HepG2 (cell line): ENCODE results near the gene KIF24. TPM values are rescaled to one million over a fixed set of nuclear protein-coding genes. Genes with fewer than 3 reads are reported as not detected.
A peak's percentile ranks its signal among the peaks of the same experiment; 100 is the strongest.

Source experiments
- ARNT ChIP-seq: fragments of 450-650 bp; IDR thresholded peaks from 2 replicates; pipeline ENCODE4 v1.6.1; 2017
- CBX5 ChIP-seq: sonication (generic); formaldehyde crosslinking; IDR thresholded peaks from 2 replicates; pipeline ENCODE4 v1.4.0; 2020; ENCODE audit warnings: missing genetic modification reagents, borderline replicate concordance
- ETV5 ChIP-seq: IDR thresholded peaks from 2 replicates; pipeline ENCODE4 v1.6.1; 2018; ENCODE audit warnings: missing biosample characterization, missing genetic modification reagents, inconsistent platforms, borderline replicate concordance
- KAT2B ChIP-seq: fragments of 150-350 bp; IDR thresholded peaks from 2 replicates; pipeline ENCODE4 v1.6.1; 2014; ENCODE audit warnings: low read depth, low read length, borderline replicate concordance
- KMT2A ChIP-seq: sonication (generic); formaldehyde crosslinking; IDR thresholded peaks from 2 replicates; pipeline ENCODE4 v1.4.0; 2020; ENCODE audit warnings: missing genetic modification reagents
- MIER2 ChIP-seq: IDR thresholded peaks from 2 replicates; pipeline ENCODE4 v1.6.1; 2016; ENCODE audit warnings: missing biosample characterization, missing genetic modification reagents
- MYPOP ChIP-seq: sonication (generic); formaldehyde crosslinking; IDR thresholded peaks from 2 replicates; pipeline ENCODE4 v1.8.1; 2023; ENCODE audit warnings: mild to moderate bottlenecking, moderate library complexity, missing genetic modification reagents
- PCBP1 ChIP-seq: fragments of 200-400 bp; formaldehyde crosslinking; IDR thresholded peaks from 2 replicates; pipeline ENCODE4 v1.6.1; 2017; ENCODE audit warnings: mild to moderate bottlenecking, low read depth, low read length, borderline replicate concordance
- ZNF652 ChIP-seq: IDR thresholded peaks from 2 replicates; pipeline ENCODE4 v1.6.1; 2016; ENCODE audit warnings: low read depth, borderline replicate concordance
- ZNF878 ChIP-seq: sonication (generic); formaldehyde crosslinking; IDR thresholded peaks from 2 replicates; pipeline ENCODE4 v1.8.1; 2023; ENCODE audit warnings: mild to moderate bottlenecking, missing genetic modification reagents, moderate library complexity
- ZSCAN5A ChIP-seq: sonication (generic); formaldehyde crosslinking; IDR thresholded peaks from 2 replicates; pipeline ENCODE4 v1.8.0; 2022; ENCODE audit warnings: mild to moderate bottlenecking, missing genetic modification reagents, borderline replicate concordance
- ZSCAN9 ChIP-seq: IDR thresholded peaks from 2 replicates; pipeline ENCODE4 v1.6.1; 2016; ENCODE audit warnings: borderline replicate concordance
- polyA plus RNA-seq, 8 experiments: library from polyadenylated mRNA; depleted of rRNA in 3 of 8; stranded (reverse) in 7 of 8; unstranded in 1 of 8; fragments of >200 nt; fragmentation: Illumina TruSeq in 4 of 8; extraction: Trizol in 4 of 8; gene quantifications; 2 replicates each; pipeline versions ENCODE4 v1.2.1 to v1.2.3, GENCODE V29; 2011 to 2016; ENCODE audit warnings: low read depth in 4 of 8, missing spikeins in 1 of 8, mixed read lengths in 1 of 8; ENCODE audit not compliant: insufficient read depth in 1 of 8
- total RNA-seq, 5 experiments: library from RNA; depleted of rRNA; stranded (reverse); fragments of >200 nt; fragmentation: Illumina TruSeq; extraction: Trizol; gene quantifications; 2 replicates each; pipeline ENCODE4 v1.2.3, GENCODE V29; 2016; ENCODE audit warnings: low read depth in 1 of 5
- TF ChIP-seq, protein P1 (sequence below): sonication (generic); formaldehyde crosslinking; IDR thresholded peaks from 2 replicates; pipeline ENCODE4 v1.5.0; 2020; ENCODE audit warnings: mild to moderate bottlenecking, missing genetic modification reagents
- TF ChIP-seq, protein P2 (sequence below): sonication (generic); formaldehyde crosslinking; IDR thresholded peaks from 2 replicates; pipeline ENCODE4 v1.5.1; 2020; ENCODE audit warnings: mild to moderate bottlenecking, missing genetic modification reagents
- TF ChIP-seq, protein P3 (sequence below): sonication (generic); formaldehyde crosslinking; conservative IDR thresholded peaks from 2 replicates; pipeline ENCODE4 v1.4.0; 2020; ENCODE audit warnings: missing genetic modification reagents
- TF ChIP-seq, protein P4 (sequence below): sonication (generic); formaldehyde crosslinking; IDR thresholded peaks from 2 replicates; pipeline ENCODE4 v1.4.0; 2020; ENCODE audit warnings: missing genetic modification reagents, borderline replicate concordance

Gene KIF24
- total and polyA plus RNA-seq, 2 of the 13 experiments (the other 11 are each of a cell fraction or from before 2014, with no cell fraction given): 1.1 to 3.0 TPM

DNA sequence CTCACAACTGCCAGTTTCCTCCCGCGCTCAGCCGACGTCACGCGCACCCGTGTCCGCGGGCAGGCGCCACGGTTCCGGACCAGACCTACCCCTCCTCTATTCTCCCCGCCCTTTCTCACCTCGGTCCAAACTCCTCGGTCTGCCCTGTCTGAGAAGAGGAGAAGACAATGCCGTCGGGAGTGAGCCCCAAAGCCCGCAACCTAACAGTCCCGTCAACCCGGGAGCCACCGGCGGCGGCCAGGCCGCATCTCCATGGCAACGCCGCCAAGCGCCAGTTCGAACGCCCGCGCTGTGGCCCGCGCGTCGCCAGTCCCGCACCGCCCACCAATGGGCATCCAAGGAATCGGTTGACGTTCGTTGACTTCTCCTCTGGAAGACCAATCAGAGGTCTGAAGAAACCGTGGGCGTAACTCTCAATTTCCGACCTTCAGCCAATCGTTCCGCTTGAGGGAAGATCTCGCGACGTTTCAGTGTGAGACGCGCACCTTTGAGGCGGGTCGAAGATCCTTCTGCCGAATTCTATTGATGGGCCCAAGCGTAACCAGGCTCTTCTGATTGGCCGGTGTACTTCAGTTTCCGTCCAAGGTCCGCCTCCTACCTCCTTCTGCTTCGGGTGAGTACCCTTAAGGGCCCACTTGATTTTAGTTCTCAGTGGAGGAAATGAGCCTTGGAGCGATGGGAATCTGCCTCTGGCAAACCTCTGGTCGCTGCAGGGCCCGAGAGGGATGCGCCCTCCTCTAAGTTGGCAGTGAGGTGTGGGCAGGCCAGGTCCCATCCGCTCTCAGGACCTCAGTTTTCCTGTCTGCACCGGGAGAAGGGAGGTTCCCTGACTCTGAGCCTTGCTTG lies at the start of gene KIF24, which contains the start of gene NUDT2 (continued):
- TF ChIP-seq MYPOP (CRISPR knock-in tag): peak; percentile 70
- no peak for TF ChIP-seq KAT2B
- TF ChIP-seq MIER2 (CRISPR knock-in tag): no peak; the same call in 1 of the 2 replicates
- TF ChIP-seq, protein P1, sequence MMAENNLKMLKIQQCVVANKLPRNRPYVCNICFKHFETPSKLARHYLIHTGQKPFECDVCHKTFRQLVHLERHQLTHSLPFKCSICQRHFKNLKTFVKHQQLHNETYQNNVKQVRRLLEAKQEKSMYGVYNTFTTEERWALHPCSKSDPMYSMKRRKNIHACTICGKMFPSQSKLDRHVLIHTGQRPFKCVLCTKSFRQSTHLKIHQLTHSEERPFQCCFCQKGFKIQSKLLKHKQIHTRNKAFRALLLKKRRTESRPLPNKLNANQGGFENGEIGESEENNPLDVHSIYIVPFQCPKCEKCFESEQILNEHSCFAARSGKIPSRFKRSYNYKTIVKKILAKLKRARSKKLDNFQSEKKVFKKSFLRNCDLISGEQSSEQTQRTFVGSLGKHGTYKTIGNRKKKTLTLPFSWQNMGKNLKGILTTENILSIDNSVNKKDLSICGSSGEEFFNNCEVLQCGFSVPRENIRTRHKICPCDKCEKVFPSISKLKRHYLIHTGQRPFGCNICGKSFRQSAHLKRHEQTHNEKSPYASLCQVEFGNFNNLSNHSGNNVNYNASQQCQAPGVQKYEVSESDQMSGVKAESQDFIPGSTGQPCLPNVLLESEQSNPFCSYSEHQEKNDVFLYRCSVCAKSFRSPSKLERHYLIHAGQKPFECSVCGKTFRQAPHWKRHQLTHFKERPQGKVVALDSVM (CRISPR knock-in tag): no peak
- no peak for TF ChIP-seq ZSCAN9 (CRISPR knock-in tag)
- TF ChIP-seq ARNT: no peak
- no peak for TF ChIP-seq PCBP1
- TF ChIP-seq ETV5 (CRISPR knock-in tag): peak; percentile 32; the same call in 1 of the 2 replicates
- no peak for TF ChIP-seq ZSCAN5A (CRISPR knock-in tag)
- TF ChIP-seq, protein P2, sequence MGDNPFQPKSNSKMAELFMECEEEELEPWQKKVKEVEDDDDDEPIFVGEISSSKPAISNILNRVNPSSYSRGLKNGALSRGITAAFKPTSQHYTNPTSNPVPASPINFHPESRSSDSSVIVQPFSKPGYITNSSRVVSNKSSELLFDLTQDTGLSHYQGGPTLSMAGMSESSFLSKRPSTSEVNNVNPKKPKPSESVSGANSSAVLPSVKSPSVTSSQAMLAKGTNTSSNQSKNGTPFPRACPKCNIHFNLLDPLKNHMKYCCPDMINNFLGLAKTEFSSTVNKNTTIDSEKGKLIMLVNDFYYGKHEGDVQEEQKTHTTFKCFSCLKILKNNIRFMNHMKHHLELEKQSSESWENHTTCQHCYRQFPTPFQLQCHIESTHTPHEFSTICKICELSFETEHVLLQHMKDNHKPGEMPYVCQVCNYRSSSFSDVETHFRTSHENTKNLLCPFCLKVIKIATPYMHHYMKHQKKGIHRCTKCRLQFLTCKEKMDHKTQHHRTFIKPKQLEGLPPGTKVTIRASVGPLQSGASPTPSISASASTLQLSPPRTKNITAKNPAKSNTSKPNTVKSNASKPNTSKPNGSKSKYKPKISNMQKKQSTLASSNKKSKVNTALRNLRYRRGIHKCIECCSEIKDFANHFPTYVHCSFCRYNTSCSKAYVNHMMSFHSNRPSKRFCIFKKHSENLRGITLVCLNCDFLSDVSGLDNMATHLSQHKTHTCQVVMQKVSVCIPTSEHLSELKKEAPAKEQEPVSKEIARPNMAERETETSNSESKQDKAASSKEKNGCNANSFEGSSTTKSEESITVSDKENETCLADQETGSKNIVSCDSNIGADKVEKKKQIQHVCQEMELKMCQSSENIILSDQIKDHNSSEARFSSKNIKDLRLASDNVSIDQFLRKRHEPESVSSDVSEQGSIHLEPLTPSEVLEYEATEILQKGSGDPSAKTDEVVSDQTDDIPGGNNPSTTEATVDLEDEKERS (CRISPR knock-in tag): no peak
- no peak; the same call in 1 of the 2 replicates for TF ChIP-seq KMT2A (CRISPR knock-in tag)
- peak; percentile 36; the same call in 1 of the 2 replicates for TF ChIP-seq ZNF878 (CRISPR knock-in tag)
- TF ChIP-seq, protein P3, sequence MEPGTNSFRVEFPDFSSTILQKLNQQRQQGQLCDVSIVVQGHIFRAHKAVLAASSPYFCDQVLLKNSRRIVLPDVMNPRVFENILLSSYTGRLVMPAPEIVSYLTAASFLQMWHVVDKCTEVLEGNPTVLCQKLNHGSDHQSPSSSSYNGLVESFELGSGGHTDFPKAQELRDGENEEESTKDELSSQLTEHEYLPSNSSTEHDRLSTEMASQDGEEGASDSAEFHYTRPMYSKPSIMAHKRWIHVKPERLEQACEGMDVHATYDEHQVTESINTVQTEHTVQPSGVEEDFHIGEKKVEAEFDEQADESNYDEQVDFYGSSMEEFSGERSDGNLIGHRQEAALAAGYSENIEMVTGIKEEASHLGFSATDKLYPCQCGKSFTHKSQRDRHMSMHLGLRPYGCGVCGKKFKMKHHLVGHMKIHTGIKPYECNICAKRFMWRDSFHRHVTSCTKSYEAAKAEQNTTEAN (CRISPR knock-in tag): no peak
- TF ChIP-seq ZNF652 (CRISPR knock-in tag): no peak
- TF ChIP-seq, protein P4, sequence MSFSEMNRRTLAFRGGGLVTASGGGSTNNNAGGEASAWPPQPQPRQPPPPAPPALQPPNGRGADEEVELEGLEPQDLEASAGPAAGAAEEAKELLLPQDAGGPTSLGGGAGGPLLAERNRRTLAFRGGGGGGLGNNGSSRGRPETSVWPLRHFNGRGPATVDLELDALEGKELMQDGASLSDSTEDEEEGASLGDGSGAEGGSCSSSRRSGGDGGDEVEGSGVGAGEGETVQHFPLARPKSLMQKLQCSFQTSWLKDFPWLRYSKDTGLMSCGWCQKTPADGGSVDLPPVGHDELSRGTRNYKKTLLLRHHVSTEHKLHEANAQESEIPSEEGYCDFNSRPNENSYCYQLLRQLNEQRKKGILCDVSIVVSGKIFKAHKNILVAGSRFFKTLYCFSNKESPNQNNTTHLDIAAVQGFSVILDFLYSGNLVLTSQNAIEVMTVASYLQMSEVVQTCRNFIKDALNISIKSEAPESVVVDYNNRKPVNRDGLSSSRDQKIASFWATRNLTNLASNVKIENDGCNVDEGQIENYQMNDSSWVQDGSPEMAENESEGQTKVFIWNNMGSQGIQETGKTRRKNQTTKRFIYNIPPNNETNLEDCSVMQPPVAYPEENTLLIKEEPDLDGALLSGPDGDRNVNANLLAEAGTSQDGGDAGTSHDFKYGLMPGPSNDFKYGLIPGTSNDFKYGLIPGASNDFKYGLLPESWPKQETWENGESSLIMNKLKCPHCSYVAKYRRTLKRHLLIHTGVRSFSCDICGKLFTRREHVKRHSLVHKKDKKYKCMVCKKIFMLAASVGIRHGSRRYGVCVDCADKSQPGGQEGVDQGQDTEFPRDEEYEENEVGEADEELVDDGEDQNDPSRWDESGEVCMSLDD (CRISPR knock-in tag): no peak
- no peak for TF ChIP-seq CBX5
